ENCODE measurements around the gene CDH24.

Gene CDH24

DNA sequence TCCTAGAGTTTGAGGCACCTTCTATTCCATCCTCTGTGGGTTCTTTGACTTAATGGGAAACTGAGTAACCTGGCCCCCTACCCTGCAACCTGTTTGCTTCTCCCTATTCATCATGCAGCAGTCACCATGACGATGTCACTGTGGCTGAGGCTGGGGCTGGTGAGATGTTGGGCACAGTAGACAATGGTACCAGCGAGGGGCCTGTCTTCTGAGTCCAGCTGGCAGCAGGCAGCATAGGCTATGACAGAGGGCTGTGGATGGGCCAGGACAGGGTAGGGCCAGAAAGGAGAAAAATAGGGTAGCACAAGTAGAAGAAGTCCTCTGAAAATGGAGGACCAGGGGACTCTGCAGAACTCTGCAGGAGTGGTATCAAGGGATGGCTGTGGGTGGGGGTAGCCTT, 45.5 kb upstream of the CDH24 start:
- POLR2A ChIA-PET (ENCODE audit: low non-redundant PET), result no interaction called here

DNA sequence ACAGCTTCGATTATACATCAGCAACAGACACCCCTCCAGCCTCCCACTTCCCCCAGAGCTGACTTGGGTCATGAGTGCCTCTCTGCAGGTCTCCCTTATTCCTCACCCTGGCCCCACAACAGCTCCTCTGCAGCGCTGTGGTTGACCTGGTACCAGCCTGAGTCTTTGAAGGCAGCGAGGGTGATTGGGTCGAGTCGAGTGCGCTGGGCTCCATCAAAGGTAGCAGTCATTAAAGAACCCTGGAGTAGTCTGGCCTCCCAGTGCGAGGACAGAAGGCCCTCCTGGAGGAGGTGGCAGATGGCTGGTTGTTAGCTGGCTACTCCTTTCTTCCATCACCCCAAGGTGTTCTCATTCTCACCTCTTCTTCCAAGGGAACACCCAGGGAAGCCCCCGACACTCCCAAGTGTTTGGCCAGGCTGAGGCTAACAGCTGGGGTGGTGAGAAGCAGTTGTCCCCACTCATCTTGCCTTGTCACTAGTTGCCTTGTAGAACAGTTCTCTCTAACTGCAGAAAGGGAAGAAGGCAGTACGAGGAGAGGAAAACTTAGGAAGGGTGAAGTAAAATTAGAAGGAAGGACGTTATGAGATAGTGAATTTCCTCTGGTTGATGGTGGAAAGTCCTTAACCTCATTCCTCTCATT, 44.8 kb upstream of the CDH24 start:
- H3K27ac ChIP-seq, result no peak overlapping the region
- CTCF ChIA-PET, result interaction anchor here (0.9 to 1.5 kb wide), 4 partner anchors 11 to 33 kb away, joined by 4 to 6 read pairs (median 4); no protein-coding TSS in a partner anchor
- POLR2A ChIA-PET (ENCODE audit: low non-redundant PET), result no interaction called here

More for the DNA sequence above, 45.5 kb upstream of the CDH24 start:
- CTCF ChIA-PET, result interaction anchor here (1.5 kb wide), 1 partner anchor 34 kb away, joined by 6 read pairs; no protein-coding TSS in a partner anchor
- TF ChIP-seq, protein P1, sequence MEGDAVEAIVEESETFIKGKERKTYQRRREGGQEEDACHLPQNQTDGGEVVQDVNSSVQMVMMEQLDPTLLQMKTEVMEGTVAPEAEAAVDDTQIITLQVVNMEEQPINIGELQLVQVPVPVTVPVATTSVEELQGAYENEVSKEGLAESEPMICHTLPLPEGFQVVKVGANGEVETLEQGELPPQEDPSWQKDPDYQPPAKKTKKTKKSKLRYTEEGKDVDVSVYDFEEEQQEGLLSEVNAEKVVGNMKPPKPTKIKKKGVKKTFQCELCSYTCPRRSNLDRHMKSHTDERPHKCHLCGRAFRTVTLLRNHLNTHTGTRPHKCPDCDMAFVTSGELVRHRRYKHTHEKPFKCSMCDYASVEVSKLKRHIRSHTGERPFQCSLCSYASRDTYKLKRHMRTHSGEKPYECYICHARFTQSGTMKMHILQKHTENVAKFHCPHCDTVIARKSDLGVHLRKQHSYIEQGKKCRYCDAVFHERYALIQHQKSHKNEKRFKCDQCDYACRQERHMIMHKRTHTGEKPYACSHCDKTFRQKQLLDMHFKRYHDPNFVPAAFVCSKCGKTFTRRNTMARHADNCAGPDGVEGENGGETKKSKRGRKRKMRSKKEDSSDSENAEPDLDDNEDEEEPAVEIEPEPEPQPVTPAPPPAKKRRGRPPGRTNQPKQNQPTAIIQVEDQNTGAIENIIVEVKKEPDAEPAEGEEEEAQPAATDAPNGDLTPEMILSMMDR (conservative IDR thresholded peaks at IDR 0.05; ENCODE audit: low read depth), result no peak
- no peak for DNase-seq (ENCODE audit: low spot score)
- no peak overlapping the region for H3K27ac ChIP-seq

DNA sequence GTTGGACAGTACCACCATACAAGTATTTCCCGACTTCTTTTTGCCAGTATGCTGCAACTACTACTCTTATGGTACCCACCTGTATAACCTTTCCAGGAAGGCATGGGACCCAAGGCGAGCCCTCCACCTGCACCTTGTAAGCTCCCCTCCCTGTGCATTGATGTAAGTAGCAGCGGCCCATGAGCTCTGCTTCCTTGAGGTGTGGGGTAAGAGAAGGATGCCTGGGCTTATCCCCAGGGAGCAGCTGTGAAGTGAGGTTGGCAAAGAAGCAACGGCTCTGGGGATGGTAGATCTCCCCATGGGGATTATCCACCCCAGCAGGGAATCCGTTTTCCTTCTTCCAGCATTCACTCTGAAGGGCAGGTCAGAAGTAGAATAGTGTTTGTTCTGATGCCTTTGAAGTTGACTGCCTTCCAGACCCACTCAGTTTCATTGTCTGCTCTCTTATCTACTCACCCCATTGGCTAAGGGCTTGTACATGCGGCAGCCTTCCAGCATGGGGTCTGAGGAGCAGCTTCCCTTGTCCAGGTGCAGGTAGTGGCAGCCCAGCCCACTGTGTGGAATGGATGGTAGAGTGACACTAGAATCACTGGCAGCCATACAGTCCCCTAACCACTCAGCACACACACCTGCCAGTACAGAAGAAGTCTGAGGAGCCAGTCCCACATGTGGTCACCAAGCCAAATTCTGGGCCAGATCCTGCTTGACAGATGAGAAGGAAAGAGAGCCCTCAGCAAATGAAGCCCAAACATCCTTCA, 44.1 kb upstream of the CDH24 start:
- H3K27ac ChIP-seq, result no peak overlapping the region
- DNase-seq (ENCODE audit: low spot score), result no peak
- TF ChIP-seq, protein P1 (conservative IDR thresholded peaks at IDR 0.05; ENCODE audit: low read depth), result no peak
- POLR2A ChIA-PET (ENCODE audit: low non-redundant PET), result no interaction called here
- CTCF ChIA-PET, result interaction anchor here (0.9 to 1.5 kb wide), 4 partner anchors 10 to 33 kb away, joined by 4 to 6 read pairs (median 4); no protein-coding TSS in a partner anchor

More for the DNA sequence above, 44.8 kb upstream of the CDH24 start:
- TF ChIP-seq, protein P1 (conservative IDR thresholded peaks at IDR 0.05; ENCODE audit: low read depth), result no peak
- no peak for DNase-seq (ENCODE audit: low spot score)

DNA sequence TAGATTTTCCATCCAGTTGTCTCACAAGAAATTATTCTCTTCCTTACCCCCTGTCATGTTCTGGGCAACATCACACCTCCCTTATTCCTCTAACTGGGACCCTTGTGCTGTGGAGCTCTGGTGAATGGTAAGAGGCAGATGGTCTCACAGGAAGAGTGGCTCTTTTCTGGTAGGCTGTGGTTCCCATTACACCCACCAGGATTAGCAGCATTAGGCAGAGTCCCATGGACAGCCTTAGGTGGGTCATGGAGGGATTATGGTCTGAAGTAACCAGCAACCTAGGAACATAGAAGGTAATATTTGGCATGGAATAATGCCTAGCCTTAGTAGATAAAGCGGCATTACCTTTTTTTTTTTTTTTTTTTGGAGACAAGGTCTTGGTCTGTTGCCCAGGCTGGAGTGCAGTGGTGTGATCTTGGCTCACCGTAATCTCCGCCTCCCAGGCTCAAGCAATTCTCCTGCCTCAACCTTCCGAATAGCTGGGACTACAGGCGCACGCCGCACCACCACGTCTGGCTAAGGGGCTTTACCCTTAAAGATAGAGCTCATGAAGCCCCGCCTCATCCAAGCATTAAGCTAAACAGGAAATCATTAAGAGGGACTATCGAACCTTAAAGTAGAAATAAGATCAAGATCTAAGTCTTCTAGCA, 42.0 kb upstream of the CDH24 start:
- TF ChIP-seq, protein P1 (conservative IDR thresholded peaks at IDR 0.05; ENCODE audit: low read depth), result no peak

DNA sequence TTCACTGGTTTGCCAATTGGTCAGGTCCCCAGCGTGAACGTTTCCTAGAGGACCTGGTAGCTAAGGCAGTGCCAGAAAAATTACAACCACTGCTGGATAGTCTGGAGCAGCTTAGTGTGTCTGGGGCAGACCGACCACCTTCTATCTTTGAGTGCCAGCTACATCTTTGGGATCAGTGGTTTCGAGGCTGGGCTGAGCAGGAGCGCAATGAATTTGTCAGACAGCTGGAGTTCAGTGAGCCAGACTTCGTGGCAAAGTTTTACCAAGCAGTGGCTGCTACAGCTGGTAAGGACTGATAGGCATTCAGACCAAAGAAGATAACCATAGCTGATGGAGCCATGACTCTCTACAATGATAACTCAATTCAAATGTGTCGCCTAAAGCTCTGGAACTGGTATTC, 40.5 kb upstream of the CDH24 start:
- H3K27ac ChIP-seq, result no peak overlapping the region
- TF ChIP-seq, protein P1 (conservative IDR thresholded peaks at IDR 0.05; ENCODE audit: low read depth), result no peak
- CTCF ChIA-PET, result interaction anchor here (0.5 to 1.2 kb wide), 4 partner anchors 11 to 202 kb away, joined by 3 to 7 read pairs (median 6); no protein-coding TSS in a partner anchor
- POLR2A ChIA-PET (ENCODE audit: low non-redundant PET), result no interaction called here
- DNase-seq (ENCODE audit: low spot score), result no peak

More for the DNA sequence above, 42.0 kb upstream of the CDH24 start:
- ChIA-PET POLR2A (ENCODE audit: low non-redundant PET) (no interaction called here), CTCF (interaction anchor here (0.6 to 1.2 kb wide), 3 partner anchors 9 to 246 kb away, joined by 3 to 4 read pairs (median 3); no protein-coding TSS in a partner anchor)
- no peak overlapping the region for H3K27ac ChIP-seq
- DNase-seq (ENCODE audit: low spot score), result no peak
